Mammary epithelial cell (primary cell): Measurements from ENCODE around the gene C1QTNF2.

Source experiments
- CTCF ChIP-seq, 2 donors: IDR thresholded peaks in 1 of 2; conservative IDR thresholded peaks in 1 of 2; 2 replicates each; pipeline ENCODE4 v1.5.1; 2011 to 2012; ENCODE audit warnings: inconsistent platforms in 2 of 2, low read length in 2 of 2, mild to moderate bottlenecking in 2 of 2, control low read depth in 1 of 2, low read depth in 1 of 2; ENCODE audit not compliant: insufficient read depth in 1 of 2; ENCODE audit errors: extremely low read depth in 1 of 2
- EZH2 ChIP-seq: IDR thresholded peaks from 2 replicates; pipeline ENCODE4 v1.6.1; 2012; ENCODE audit warnings: low read length, inconsistent platforms, borderline replicate concordance

- TF ChIP-seq CTCF (conservative IDR thresholded peaks at IDR 0.05 in 1 of 2, IDR thresholded peaks at IDR 0.05 in 1 of 2; ENCODE audit: extremely low read depth in 1 of 2, insufficient read depth in 1 of 2, low read depth in 1 of 2, low read length in 2 of 2): no peak
- TF ChIP-seq EZH2: no peak
Measured at GRCh38 chr5:160384681-160385080, 14.3 kb upstream of the C1QTNF2 start.
